Mononuclear cell (primary cell): ENCODE results near the gene IGSF3. TPM values are rescaled to one million over a fixed set of nuclear protein-coding genes. Genes with fewer than 3 reads are reported as not detected.
"Not testable (repeated sequence)": the region's sequence is repeated elsewhere in the genome, so short reads cannot be mapped to it uniquely, and the experiment has no call there.

ENCODE experiments used
- H3K27me3 ChIP-seq: 2 replicates; pipeline ENCODE4 v1.6.0; 2011; ENCODE audit warnings: low read length, control low read depth; ENCODE audit not compliant: insufficient read depth
- H3K4me1 ChIP-seq: 2 replicates; pipeline ENCODE4 v1.5.1; 2011; ENCODE audit warnings: mild to moderate bottlenecking, low read length, control low read depth; ENCODE audit not compliant: insufficient read depth
- H3K4me3 ChIP-seq: 2 replicates; pipeline ENCODE4 v1.5.1; 2011; ENCODE audit warnings: mild to moderate bottlenecking, low read length, moderate library complexity
- H3K9me3 ChIP-seq: 2 replicates; pipeline ENCODE4 v1.5.1; 2011; ENCODE audit warnings: low read depth, mild to moderate bottlenecking, control low read depth, low read length
- total RNA-seq: library from RNA; depleted of rRNA; stranded (reverse); fragments of >200 nt; gene quantifications from one replicate; pipeline ENCODE4 v1.2.3, GENCODE V29; 2012

Gene IGSF3
- total RNA-seq, 1 donor: 0.21 TPM

DNA sequence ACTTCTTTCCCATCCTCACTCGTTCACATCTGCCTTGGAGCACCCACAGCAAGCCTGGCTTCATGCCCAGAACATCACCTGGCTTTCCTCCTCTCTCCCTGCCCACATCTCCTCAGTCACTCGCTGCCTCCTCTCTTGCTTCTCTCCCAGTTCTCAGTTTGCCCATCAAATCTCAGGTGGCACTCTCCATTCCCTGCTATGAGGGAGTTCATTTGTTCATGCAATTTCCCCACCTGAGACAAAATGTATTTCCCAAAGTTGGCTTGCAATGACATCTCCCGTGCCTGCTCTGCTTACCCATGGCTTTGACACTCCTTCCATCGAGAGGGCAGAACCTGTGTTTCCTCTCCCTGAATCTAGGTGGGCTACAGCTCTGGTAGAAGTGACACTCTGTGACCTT lies 33.1 kb downstream of the IGSF3 start:
- not testable (repeated sequence) for H3K4me1 ChIP-seq, H3K27me3 ChIP-seq, H3K9me3 ChIP-seq, H3K4me3 ChIP-seq

DNA sequence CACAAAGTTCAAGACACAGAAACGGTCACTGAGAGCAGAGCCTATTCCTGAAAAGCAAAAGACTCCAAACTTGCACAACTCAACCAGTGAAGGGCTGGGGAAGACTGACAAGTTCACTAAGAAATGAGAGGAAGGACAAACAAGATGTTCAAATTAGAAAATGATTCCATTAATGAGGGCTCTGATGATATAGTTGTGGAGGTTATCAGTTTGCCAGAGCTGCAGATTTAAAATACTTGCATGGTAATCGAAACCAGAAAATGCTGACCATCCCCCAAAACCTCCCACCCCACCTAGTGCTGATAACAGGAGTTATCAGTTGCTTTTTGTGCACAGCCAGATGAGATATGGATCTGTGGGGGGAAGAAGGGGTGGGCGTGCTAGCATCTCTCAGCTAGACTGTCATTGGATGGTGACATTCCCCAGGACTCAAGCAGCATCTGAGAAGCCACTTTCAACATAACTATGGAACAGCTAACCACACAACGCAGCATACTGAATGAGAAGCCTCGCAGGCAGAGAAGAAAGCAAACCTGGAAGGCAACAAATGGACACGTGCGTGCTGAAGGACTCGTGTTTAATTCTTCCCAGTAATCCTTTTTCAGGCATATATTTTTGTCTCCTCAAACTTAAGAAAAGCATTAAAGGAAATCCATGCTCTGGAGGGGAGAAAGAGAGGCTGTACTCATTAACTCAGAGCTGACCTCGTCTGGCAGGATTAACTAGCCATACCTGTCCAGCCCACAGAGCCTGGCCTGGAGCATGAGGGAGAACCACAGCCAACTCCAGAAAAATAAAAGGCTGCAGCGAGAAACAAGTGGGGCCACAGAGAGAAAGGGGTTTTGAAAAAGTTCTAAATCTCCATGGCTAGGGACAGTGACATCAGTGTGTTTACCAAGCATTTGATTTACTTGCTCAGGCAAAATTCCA lies 35.3 kb downstream of the IGSF3 start:
- not testable (repeated sequence) for H3K4me1 ChIP-seq, H3K4me3 ChIP-seq, H3K27me3 ChIP-seq, H3K9me3 ChIP-seq

GRCh38 chr1:116631554-116631953 lies 36.0 kb downstream of the IGSF3 start:
- not testable (repeated sequence) for H3K9me3 ChIP-seq, H3K27me3 ChIP-seq, H3K4me3 ChIP-seq, H3K4me1 ChIP-seq

GRCh38 chr1:116630057-116630456 lies 37.5 kb downstream of the IGSF3 start:
- H3K4me1 ChIP-seq, H3K9me3 ChIP-seq, H3K27me3 ChIP-seq, H3K4me3 ChIP-seq: not testable (repeated sequence)

DNA sequence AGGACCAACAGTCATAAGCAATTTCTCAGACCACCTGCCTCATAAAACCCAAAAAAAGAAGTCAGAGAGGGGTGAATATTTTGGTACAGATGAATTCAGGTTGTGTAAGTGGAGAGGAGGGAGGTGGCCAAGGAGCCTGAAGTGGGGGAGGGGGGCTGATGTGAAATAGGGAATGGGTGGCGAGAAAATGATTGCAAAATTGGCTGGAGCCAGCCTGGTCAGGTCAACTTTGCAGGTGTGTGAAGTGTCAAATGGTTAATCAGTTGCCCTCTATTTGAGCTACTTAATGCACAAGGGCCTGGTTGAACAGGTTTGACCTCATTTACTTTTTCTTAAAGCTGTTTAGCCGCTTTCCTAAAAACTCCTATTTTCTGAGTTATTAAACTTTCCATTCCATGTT lies 38.1 kb downstream of the IGSF3 start:
- H3K4me3 ChIP-seq, H3K9me3 ChIP-seq, H3K27me3 ChIP-seq, H3K4me1 ChIP-seq: not testable (repeated sequence)

DNA sequence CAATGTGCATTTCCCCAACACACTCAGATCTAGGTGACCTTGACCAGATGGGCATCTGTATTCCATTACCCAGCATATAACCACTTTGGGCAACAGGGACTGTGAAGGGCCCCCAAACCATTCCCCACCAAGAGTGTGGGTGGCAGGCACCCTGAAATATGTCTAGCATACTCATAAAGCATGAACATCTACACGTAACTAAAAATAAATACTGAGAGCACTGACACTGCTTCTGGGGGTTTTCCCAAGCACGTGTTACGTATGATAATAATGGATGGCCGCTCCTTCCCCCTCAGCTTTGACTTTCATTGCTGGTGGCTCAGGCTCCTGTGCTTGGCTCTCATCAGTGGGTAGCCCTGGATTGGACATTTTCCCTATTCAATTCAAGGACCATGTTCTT lies 39.1 kb downstream of the IGSF3 start:
- H3K4me1 ChIP-seq: no peaks in the 10 kb centered on the region
- no peaks in the 10 kb centered on the region for H3K9me3 ChIP-seq
- H3K27me3 ChIP-seq: no peaks in the 10 kb centered on the region
- H3K4me3 ChIP-seq: no peak overlapping the region

- H3K9me3 ChIP-seq, H3K4me3 ChIP-seq, H3K4me1 ChIP-seq, H3K27me3 ChIP-seq: not testable (repeated sequence)
Measured at GRCh38 chr1:116627357-116627756, 40.2 kb downstream of the IGSF3 start.

DNA sequence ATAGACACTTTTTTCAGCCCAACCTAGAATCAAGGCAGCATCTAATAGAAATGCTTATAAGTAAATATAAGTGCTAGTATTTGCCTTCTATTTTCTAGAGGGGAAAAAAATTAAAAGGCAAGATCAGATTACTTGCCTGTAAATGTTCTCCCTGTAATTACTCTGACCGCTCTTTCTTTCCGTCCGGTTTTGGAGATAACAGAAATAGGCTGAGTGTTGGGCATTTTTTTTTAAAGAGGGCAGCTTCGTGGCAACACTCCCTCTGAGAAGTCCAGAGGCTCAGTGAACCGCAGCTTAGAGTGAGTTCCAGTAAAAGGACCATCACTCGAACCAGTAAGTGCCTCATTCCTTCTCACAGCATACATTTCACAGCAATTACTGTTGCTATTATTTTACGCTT lies 40.6 kb downstream of the IGSF3 start:
- H3K27me3 ChIP-seq, H3K4me1 ChIP-seq, H3K4me3 ChIP-seq, H3K9me3 ChIP-seq: not testable (repeated sequence)

GRCh38 chr1:116625155-116625554 lies 42.4 kb downstream of the IGSF3 start:
- not testable (repeated sequence) for H3K9me3 ChIP-seq, H3K27me3 ChIP-seq, H3K4me3 ChIP-seq, H3K4me1 ChIP-seq

DNA sequence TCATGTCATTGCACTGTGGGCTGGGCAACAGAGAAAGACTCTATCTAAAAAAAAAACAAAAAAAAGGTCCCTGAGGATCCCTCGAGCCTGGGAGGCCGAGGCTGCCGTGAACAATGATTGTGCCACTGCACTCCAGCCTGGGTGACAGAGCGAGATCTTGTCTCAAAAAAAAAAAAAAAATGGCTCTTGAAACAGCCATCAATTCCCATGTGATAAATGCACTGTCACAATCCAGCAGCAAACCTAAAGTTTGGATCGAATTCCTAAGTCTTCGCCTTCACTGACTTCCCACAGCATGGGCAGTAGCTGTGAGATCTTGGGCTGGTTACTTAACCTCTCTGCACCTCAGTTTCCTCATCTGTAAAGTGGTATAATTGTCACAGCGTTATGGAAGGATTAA lies 43.5 kb downstream of the IGSF3 start:
- Histone ChIP-seq H3K27me3 (no peaks in the 10 kb centered on the region), H3K9me3 (no peaks in the 10 kb centered on the region), H3K4me3 (no peak overlapping the region), H3K4me1 (no peaks in the 10 kb centered on the region)

DNA sequence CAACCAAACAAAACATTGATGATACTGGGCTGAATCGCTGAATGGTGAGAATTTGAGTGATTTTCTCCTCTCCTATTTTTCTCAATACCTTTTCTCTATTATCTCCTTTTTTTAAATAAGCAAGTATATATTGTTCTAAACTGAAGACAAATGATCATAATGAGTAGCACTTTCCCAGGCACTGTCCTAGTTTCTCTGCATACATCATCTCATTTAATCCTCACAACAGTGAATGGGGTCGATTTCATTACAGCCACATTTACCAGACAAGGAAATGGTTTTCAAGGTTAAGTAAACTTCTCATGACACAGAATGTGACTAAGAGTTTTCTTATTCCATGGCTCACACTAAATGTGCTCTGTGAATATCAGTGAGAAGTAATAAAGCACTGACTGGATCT lies 45.0 kb downstream of the IGSF3 start:
- not testable (repeated sequence) for H3K4me3 ChIP-seq, H3K27me3 ChIP-seq, H3K4me1 ChIP-seq, H3K9me3 ChIP-seq

GRCh38 chr1:116621756-116622155 lies 45.8 kb downstream of the IGSF3 start:
- not testable (repeated sequence) for H3K4me1 ChIP-seq, H3K9me3 ChIP-seq, H3K4me3 ChIP-seq, H3K27me3 ChIP-seq

DNA sequence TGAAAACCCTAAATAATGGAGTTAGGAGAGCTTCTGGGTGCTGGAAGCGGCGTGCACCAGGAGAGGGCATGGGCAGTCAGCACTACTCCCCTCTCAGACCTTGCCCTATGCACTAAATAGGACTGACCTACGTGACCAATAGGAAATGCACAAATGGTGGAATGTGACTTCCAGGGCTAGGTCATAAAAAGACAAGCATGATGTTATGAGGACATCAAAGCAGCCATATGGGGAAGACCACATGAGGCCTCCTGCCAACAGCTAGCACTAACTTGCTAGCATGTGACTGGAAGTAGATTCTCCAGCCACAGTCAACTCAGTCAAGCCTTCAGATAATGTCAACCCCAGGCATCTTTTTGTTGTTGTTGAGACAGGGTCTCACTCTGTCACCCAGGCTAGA lies 47.1 kb downstream of the IGSF3 start:
- H3K27me3 ChIP-seq, H3K9me3 ChIP-seq, H3K4me3 ChIP-seq, H3K4me1 ChIP-seq: not testable (repeated sequence)

- H3K4me3 ChIP-seq, H3K4me1 ChIP-seq, H3K9me3 ChIP-seq, H3K27me3 ChIP-seq: not testable (repeated sequence)
Measured at GRCh38 chr1:116619106-116619505, 48.4 kb downstream of the IGSF3 start.

GRCh38 chr1:116617808-116618207 lies 49.7 kb downstream of the IGSF3 start:
- H3K4me1 ChIP-seq, H3K4me3 ChIP-seq, H3K9me3 ChIP-seq, H3K27me3 ChIP-seq: not testable (repeated sequence)

- H3K9me3 ChIP-seq, H3K4me3 ChIP-seq, H3K4me1 ChIP-seq, H3K27me3 ChIP-seq: not testable (repeated sequence)
Measured at GRCh38 chr1:116613825-116614224, 53.7 kb downstream of the IGSF3 start.
